Endothelial cell (in vitro differentiated cells): ENCODE data around the gene PDS5A. TPM values are rescaled to one million over a fixed set of nuclear protein-coding genes. Genes with fewer than 3 reads are reported as not detected.

Experiments
- DNase-seq: peaks from one replicate; pipeline ENCODE4 v3.0.0; 2021; ENCODE audit warnings: low spot score
- H3K27ac Mint-ChIP-seq: one replicate; pipeline ENCODE4 v1.8.0; 2021; ENCODE audit warnings: mixed read lengths, inconsistent platforms; ENCODE audit not compliant: unreplicated experiment
- H3K27me3 Mint-ChIP-seq: one replicate; pipeline ENCODE4 v1.8.0; 2021; ENCODE audit warnings: mild to moderate bottlenecking, moderate library complexity, mixed read lengths, inconsistent platforms; ENCODE audit not compliant: unreplicated experiment
- H3K36me3 Mint-ChIP-seq: one replicate; pipeline ENCODE4 v1.8.0; 2021; ENCODE audit warnings: mild to moderate bottlenecking, low read depth, mixed read lengths, inconsistent platforms; ENCODE audit not compliant: unreplicated experiment
- H3K4me1 Mint-ChIP-seq: one replicate; pipeline ENCODE4 v1.8.0; 2021; ENCODE audit warnings: mild to moderate bottlenecking, mixed read lengths, inconsistent platforms; ENCODE audit not compliant: unreplicated experiment
- H3K4me3 Mint-ChIP-seq: one replicate; pipeline ENCODE4 v1.8.0; 2021; ENCODE audit warnings: mild to moderate bottlenecking, mixed read lengths, inconsistent platforms; ENCODE audit not compliant: unreplicated experiment
- H3K9me3 Mint-ChIP-seq: one replicate; pipeline ENCODE4 v1.8.0; 2021; ENCODE audit warnings: mixed read lengths, inconsistent platforms; ENCODE audit not compliant: unreplicated experiment
- total RNA-seq: library from RNA; stranded (reverse); fragmentation: NEBNext Ultra II Directional; extraction: Animal tissue kit (Norgen Biotek cat#: 25700); gene quantifications from one replicate; pipeline ENCODE4 v1.2.1, GENCODE V29; 2021; ENCODE audit not compliant: unreplicated experiment
- TF ChIP-seq, protein P1 (sequence below): fragments of 200-600 bp; sonication (generic); IDR thresholded peaks from one replicate; pipeline ENCODE4 v1.5.0; 2021; ENCODE audit warnings: antibody characterized with exemption; ENCODE audit not compliant: unreplicated experiment

The PDS5A gene
- total RNA-seq, 1 donor from 2014 or later, result 57.1 TPM

DNA sequence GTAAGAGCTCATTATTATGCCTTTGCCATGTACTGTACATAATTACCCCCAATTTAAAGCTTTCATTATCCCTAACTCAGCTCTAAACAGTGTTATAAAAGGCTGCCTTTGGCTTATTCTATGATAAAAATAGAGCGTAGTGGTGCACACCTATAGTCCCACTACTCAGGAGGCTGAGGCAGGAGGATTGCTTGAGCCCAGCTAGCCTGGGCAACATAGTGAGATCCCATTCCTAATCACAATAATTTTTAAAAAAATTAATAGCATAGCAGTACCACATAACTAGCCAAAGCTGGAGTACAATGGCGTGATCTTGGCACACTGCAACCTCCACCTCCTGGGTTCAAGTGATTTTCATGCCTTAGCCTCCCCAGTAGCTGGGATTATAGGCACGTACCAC is 112.4 kb downstream of the PDS5A start:
- H3K27ac Mint-ChIP-seq, result no peak overlapping the region
- TF ChIP-seq, protein P1, sequence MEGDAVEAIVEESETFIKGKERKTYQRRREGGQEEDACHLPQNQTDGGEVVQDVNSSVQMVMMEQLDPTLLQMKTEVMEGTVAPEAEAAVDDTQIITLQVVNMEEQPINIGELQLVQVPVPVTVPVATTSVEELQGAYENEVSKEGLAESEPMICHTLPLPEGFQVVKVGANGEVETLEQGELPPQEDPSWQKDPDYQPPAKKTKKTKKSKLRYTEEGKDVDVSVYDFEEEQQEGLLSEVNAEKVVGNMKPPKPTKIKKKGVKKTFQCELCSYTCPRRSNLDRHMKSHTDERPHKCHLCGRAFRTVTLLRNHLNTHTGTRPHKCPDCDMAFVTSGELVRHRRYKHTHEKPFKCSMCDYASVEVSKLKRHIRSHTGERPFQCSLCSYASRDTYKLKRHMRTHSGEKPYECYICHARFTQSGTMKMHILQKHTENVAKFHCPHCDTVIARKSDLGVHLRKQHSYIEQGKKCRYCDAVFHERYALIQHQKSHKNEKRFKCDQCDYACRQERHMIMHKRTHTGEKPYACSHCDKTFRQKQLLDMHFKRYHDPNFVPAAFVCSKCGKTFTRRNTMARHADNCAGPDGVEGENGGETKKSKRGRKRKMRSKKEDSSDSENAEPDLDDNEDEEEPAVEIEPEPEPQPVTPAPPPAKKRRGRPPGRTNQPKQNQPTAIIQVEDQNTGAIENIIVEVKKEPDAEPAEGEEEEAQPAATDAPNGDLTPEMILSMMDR, result no peak

DNA sequence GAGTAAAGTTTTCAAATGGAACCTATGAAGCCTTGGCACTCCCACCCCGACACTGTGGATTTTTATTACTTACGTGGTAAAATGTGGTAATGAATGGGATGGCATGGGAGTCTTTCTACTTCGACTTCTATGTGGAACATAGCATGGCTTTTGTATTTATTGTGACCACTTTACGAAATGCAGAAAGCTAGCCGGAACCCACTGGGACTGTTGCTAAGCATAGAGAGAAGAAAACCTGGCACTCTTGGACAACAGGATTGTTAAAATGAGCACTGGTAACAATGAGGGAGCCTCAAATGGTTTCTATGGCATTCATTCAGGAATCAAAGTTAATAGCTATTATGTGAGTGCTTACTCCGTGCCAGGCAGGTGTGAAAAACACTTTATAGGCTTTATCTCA is 113.3 kb downstream of the PDS5A start:
- Mint-ChIP-seq H3K4me3 (no peak overlapping the region), H3K4me1 (no peaks in the 10 kb centered on the region), H3K27me3 (no peaks in the 10 kb centered on the region), H3K27ac (no peak overlapping the region), H3K9me3 (no peaks in the 10 kb centered on the region), H3K36me3 (peaks cover 15% of the 10 kb centered on the region)
- DNase-seq, result no peak
- TF ChIP-seq, protein P1, result no peak

More for the DNA sequence above, 112.4 kb downstream of the PDS5A start:
- H3K4me3 Mint-ChIP-seq, result no peak overlapping the region
- H3K9me3 Mint-ChIP-seq, result no peaks in the 10 kb centered on the region
- peaks cover 6% of the 10 kb centered on the region for H3K36me3 Mint-ChIP-seq
- H3K27me3 Mint-ChIP-seq, result no peaks in the 10 kb centered on the region
- no peak for DNase-seq
- H3K4me1 Mint-ChIP-seq, result no peaks in the 10 kb centered on the region

GRCh38 chr4:39860804-39861203 is 116.9 kb downstream of the PDS5A start:
- no peak overlapping the region for H3K27ac Mint-ChIP-seq

DNA sequence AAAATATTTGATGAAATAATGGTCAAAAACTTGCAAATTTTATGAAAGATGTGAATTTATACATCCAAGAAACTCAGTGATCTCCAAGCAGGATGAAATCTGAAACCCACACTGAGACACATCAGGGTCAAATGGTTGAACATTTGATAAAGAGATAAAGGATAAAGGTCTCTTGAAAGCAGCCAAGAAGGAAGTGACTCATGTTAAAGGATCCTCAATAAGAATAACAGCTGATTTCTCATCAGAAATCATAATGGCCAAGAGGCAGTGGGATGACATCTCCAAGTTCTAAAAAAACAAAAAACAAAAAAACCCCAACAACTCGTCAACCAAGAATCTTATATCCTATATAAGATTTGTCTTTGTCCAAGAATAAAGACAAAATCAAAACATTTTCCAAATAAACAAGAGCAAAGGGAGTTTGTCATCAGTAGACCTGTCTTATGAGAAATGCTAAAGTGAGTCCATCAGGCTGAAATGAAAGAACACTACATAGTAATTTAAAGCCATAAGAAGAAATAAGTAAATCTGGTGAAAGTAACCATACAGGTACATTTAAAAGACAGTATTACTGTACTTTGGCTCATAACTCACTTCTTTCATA is 121.7 kb downstream of the PDS5A start:
- H3K36me3 Mint-ChIP-seq, result peaks cover 43% of the 10 kb centered on the region

More at GRCh38 chr4:39860804-39861203, 116.9 kb downstream of the PDS5A start:
- no peak for DNase-seq
- Mint-ChIP-seq H3K9me3 (no peaks in the 10 kb centered on the region), H3K27me3 (no peaks in the 10 kb centered on the region), H3K4me3 (no peak overlapping the region), H3K4me1 (no peaks in the 10 kb centered on the region), H3K36me3 (peaks cover 23% of the 10 kb centered on the region)
- TF ChIP-seq, protein P1, result no peak

DNA sequence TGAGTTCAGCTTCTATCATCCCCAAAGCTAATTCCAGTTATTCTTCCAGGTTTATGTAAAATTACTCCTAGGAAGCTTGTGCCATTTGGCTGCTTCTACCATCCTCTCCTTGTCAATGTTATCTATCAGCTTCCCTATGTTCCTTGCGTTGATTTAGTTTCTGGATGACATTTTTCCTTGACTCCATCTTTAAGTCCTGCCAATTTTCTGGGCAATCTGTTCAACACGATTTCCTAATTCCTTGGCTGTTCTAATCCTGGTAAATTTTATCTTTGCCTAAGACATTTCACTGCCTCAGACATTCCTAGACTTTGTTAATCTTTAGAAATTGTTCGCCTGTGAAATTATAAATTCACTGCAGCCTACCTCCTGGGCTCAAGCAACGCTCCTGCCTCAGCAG is 125.1 kb downstream of the PDS5A start:
- Mint-ChIP-seq H3K27ac (no peak overlapping the region), H3K9me3 (no peaks in the 10 kb centered on the region), H3K4me3 (no peak overlapping the region), H3K4me1 (no peaks in the 10 kb centered on the region), H3K27me3 (no peaks in the 10 kb centered on the region), H3K36me3 (peaks cover 33% of the 10 kb centered on the region)
- no peak for DNase-seq
- TF ChIP-seq, protein P1, result no peak

More for the DNA sequence above, 121.7 kb downstream of the PDS5A start:
- H3K4me3 Mint-ChIP-seq, result peak overlapping the region; percentile 32
- DNase-seq, result no peak
- no peaks in the 10 kb centered on the region for H3K27me3 Mint-ChIP-seq
- H3K4me1 Mint-ChIP-seq, result no peaks in the 10 kb centered on the region
- no peaks in the 10 kb centered on the region for H3K9me3 Mint-ChIP-seq
- no peak overlapping the region for H3K27ac Mint-ChIP-seq
- TF ChIP-seq, protein P1, result no peak
